ENCODE results near the gene CYBC1. TPM values are rescaled to one million over a fixed set of nuclear protein-coding genes. Genes with fewer than 3 reads are reported as not detected.

The CYBC1 gene
- total RNA-seq, 1 experiment from 2014 or later = 95.4 TPM

GRCh38 chr17:82493226-82493781 lies 42.8 kb upstream of the CYBC1 start:
- CTCF ChIA-PET = no interaction called here
- BruUV-seq (replicated peaks) = no TSS peak
- no peaks in the 10 kb centered on the region for H3K9me3 ChIP-seq (ENCODE audit: control insufficient read depth in 1 of 2, insufficient read depth in 1 of 2, low read depth in 1 of 2, low read length in 2 of 2)
- no peaks in the 10 kb centered on the region for H3K36me3 ChIP-seq (ENCODE audit: control insufficient read depth in 1 of 2, insufficient read depth in 2 of 2, low read length in 2 of 2)
- POLR2A ChIA-PET = interaction anchor here (1.2 kb wide), 1 partner anchor 26 kb away, joined by 3 read pairs; the partner anchor contains the start of gene FOXK2
- H3K9me2 ChIP-seq (ENCODE audit: insufficient read depth) = no peaks in the 10 kb centered on the region
- ATAC-seq (no peak), DNase-seq (ENCODE audit: low read depth, low spot score) (no peak)
- H3K4me2 ChIP-seq (ENCODE audit: low read length) = peak overlapping the region; percentile 31
- no peak overlapping the region; the same call in 1 of the 2 replicates for H3K9ac ChIP-seq (ENCODE audit: low read length)
- RAD21 ChIA-PET (ENCODE audit: low non-redundant PET in 1 of 2, low total read pairs in 2 of 2, uncharacterized antibody in 2 of 2, unreplicated experiment in 2 of 2) = no interaction called here
- H3K27me3 ChIP-seq (ENCODE audit: insufficient read depth, low read length) = no peaks in the 10 kb centered on the region
- H3K4me3 ChIP-seq (replicated peaks in 1 of 2; ENCODE audit: low read depth in 1 of 2, low read length in 2 of 2) = no peak overlapping the region
- TF ChIP-seq MAX (IDR thresholded peaks at IDR 0.05) (no peak), JUND (IDR thresholded peaks at IDR 0.05) (no peak), YY1 (IDR thresholded peaks at IDR 0.05; ENCODE audit: extremely low read depth, insufficient replicate concordance, low read depth, low read length) (no peak), POLR2A (IDR thresholded peaks at IDR 0.05; ENCODE audit: borderline replicate concordance, extremely low read depth, insufficient read depth, insufficient read length) (peak; percentile 39), POLR2AphosphoS5 (IDR thresholded peaks at IDR 0.05; ENCODE audit: low read depth, low read length) (0 out of 2 replicates have a peak, but pooled peaks have one; percentile 30), FOSL1 (IDR thresholded peaks at IDR 0.05; ENCODE audit: low read depth) (no peak)
- TF ChIP-seq, protein P1, sequence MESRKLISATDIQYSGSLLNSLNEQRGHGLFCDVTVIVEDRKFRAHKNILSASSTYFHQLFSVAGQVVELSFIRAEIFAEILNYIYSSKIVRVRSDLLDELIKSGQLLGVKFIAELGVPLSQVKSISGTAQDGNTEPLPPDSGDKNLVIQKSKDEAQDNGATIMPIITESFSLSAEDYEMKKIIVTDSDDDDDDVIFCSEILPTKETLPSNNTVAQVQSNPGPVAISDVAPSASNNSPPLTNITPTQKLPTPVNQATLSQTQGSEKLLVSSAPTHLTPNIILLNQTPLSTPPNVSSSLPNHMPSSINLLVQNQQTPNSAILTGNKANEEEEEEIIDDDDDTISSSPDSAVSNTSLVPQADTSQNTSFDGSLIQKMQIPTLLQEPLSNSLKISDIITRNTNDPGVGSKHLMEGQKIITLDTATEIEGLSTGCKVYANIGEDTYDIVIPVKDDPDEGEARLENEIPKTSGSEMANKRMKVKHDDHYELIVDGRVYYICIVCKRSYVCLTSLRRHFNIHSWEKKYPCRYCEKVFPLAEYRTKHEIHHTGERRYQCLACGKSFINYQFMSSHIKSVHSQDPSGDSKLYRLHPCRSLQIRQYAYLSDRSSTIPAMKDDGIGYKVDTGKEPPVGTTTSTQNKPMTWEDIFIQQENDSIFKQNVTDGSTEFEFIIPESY (IDR thresholded peaks at IDR 0.05; ENCODE audit: extremely low read depth, insufficient replicate concordance, low read length) = no peak
- peak overlapping the region; percentile 76; the same call in 1 of the 2 replicates for H3K27ac ChIP-seq (ENCODE audit: low read depth, low read length)
- no peaks in the 10 kb centered on the region for H4K20me1 ChIP-seq (ENCODE audit: insufficient read depth)
- H2AFZ ChIP-seq (ENCODE audit: low read depth, low read length, poor library complexity, severe bottlenecking) = no peak overlapping the region
- H3K79me2 ChIP-seq (ENCODE audit: insufficient read depth, low read length) = no peaks in the 10 kb centered on the region
- intact Hi-C loops (cut with micrococcal nuclease) = loop anchor here (5.0 kb wide), 1 partner anchor 34 kb away; no protein-coding TSS in a partner anchor
- H3K4me1 ChIP-seq (ENCODE audit: control insufficient read depth in 1 of 2, insufficient read depth in 2 of 2, low read length in 2 of 2) = peaks cover 39 to 53% of the 10 kb centered on the region in 2 experiments

Data from HCT116 (cell line).